HG03439 (cell line): ENCODE results near the gene PES1.
"Not testable (repeated sequence)": the region's sequence is repeated elsewhere in the genome, so short reads cannot be mapped to it uniquely, and the experiment has no call there.

Experiments
- ATAC-seq: cut with Tn5 transposase; IDR thresholded peaks from one replicate; pipeline ENCODE4 v1.9.1; 2021; ENCODE audit warnings: mild to moderate bottlenecking, moderate library complexity; ENCODE audit not compliant: unreplicated experiment

Gene PES1

DNA sequence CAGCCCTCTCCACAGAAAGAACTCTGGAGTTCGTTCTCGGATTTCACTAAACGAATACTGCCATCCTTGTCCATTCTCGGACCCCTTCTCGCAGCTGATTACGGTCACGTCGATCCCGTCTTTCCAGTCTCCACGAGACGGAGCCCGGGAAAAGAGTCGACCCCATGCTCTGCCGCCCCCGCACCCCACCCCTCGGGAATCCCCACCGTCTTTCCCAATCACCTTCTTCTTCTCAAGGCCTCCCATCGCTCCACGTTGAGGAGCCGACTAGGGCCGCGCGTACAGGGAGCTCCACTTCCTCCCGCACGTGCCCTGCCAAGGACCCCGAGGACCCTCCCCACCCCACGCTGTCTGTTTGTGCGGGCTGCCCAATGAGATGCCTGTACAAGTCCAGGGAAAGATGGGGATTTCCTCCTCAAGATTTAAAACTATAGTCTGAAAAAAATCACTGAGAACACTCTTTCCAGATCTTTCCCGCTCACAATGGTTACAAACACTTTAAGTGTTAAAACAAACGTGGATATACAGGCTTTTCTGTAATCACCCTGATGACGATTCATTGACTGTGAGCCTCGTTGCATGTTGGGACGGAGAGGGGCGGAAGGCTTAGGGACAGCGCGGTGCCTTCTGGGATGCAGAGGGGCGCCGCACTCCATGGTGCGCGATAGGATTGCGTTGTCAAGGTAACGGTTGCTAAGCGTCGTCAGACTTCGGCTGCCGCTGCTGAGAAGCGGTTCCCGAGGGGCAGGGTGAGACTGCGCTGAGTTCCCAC is at the start of gene PES1:
Gene PES1 (minus strand): TSS at position 323 of the 772 bp plus-strand sequence. CDS start 77 bp downstream, at position 246.
- ATAC-seq = peak; percentile 97

DNA sequence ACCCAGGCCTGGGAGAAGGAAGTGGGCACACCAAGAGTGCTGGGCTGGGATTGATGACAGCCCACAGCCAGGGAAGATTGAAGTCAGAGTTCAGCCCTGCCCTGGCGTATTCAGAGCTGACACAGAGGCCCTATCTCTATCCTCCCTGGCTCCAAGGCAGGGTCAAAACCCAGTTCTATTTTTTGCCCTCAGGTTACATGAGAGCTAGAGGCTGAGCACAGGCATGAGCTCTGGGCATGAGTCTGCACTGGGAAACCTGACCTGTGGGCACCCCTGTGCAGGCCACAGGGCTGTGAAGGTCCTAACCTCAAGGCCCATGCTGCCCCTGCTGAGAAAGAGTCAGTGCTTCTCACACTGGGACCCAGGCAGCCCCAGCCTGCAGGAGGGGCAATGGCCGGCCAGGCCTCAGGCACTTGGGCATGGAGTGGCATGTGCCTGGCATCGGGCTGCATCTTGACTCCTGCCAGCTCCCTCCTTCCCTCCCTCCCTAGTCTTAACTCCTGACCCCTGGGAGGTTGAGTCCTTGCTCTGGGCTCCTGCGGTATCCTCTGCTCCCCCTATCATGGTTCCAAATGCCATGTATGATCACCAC is 49.2 kb upstream of the PES1 start:
- no peak for ATAC-seq

DNA sequence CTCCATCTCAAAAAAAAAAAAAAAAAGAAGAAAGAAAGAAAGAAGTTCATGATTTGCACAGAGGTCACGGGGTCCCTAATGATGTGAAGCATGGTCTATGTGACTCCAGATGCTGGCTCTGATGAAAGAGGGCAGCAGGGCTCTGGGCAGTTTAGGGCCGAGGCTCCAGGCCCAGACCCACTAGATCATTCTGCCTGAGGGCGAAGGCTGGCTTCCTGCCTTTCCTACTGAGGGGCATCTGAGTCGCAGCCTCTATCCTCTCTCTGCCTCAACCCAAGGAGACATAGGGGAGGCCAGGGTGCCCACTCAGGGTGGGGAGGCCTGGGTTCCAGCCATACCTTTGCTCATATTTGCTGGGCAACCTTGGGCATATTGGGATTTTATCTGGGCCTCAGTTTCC is 48.7 kb upstream of the PES1 start:
- ATAC-seq = no peak

DNA sequence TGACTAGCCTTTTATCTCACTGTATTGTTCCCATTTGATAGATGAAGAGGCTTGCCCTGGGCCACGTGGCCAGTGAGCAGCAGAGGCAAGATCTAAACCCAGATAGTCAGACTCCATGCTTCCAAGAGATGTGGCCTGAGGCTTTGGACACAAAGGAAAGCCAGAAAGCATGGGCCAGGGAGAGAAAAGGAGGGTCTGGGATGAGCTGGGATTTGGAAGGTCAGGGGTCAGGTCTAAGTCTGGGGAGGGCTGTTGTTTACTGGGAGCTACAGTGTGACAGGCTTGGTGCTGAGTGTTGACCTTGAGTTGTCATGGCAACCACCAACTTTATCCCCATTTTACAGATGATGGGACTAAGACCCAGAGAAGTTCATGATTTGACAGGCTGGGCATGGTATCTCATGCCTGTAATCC is 46.0 kb upstream of the PES1 start:
- ATAC-seq = no peak

DNA sequence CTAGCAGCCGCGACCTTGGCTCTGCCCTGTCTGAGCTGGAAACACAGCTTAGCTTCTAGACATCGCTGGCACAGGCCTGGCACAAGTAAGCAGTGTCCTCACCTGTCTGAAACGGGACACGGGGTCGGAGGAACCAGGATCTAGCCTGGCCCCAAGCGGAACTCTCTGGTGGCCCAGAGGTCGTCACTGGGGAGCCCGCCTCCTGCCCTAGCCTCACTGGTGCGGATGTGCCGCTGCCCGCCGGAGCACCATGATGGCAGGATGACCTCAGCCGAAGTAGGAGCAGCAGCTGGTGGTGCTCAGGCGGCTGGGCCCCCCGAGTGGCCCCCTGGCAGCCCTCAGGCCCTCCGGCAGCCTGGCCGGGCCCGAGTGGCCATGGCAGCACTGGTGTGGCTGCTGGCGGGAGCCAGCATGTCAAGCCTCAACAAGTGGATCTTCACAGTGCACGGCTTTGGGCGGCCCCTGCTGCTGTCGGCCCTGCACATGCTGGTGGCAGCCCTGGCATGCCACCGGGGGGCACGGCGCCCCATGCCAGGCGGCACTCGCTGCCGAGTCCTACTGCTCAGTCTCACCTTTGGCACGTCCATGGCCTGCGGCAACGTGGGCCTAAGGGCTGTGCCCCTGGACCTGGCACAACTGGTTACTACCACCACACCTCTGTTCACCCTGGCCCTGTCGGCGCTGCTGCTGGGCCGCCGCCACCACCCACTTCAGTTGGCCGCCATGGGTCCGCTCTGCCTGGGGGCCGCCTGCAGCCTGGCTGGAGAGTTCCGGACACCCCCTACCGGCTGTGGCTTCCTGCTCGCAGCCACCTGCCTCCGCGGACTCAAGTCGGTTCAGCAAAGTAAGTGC is 44.7 kb upstream of the PES1 start:
- ATAC-seq = no peak

DNA sequence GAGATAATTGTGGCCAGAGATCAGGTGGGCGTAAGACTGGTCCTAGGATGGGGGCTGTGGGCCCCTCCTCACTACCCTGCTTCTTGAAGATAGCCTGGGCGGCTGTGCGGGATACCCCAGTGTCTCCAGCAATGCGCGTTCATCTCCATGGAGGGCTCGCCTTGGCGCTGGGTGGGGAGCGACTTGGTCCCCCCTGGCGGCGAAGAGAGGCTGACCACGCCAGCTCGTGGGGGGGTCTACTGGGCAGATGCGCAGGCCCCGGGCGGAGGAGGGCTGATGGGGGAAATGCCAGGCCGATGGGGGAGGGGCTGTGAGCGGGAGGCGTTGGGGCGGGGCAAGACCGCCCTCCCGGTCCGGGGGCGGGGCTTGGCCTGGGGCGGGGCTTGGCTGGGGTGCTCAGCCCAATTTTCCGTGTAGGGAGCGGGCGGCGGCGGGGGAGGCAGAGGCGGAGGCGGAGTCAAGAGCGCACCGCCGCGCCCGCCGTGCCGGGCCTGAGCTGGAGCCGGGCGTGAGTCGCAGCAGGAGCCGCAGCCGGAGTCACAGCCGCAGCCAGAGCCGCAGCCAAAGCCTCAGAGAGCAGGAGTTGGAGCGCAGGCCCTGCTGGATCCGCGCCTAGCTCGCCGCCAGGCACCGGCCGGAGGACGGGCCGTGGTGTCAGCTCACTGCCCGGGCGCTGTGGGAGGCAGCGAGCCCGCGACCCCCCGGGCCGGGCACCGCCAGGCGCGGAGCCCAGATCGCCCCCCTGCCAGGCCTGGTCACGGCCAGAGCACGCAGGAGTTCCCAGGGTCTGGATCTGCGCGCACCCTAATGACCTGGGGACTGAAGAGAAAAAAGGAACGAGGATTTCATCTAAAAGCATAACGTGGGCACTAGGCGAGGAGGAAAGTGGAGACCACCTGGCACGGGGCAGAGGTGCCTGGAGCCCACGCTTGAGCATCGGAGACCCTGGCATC is 43.8 kb upstream of the PES1 start, which contains the start of gene SLC35E4:
Gene SLC35E4 (plus strand): TSS at position 509 of the 953 bp plus-strand sequence. CDS start 670 bp downstream, outside the sequence.
- ATAC-seq = peak; percentile 61

DNA sequence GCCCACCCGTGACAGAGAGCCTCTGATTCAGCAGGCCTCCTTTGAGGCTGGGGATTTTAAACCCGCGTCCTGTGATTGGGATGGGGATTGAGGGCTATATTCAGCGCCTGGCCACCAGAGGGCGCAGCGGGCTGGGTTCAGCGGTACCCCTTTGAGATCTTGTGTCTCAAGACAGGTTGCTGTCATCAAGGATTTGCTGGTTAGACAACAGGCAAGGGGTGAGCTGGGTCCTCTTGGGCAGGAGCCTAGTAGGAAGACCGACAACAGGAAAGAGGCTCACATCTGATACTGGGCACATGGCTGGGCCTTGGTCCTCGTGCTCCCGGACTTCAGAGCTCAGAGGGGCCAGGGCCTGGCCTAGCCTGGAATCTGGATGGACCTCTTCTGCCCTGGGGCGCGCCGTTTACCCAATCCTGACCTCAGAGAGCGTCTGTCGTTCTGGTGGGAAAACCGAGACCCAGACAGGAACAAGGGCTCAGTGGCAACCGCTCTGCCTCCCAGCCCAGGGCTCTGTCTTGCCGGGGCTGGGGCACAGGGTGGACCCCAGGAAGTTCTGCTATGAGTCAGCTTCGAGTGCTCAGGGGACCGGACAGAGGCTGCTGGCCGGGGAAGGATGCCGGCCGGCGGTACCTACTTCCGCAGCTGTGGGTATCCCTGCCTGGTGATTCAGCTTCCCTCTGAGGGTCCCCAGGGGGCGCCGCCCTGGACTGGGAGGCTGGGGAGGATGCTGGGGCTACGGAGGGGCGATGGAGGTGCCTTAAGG is 42.9 kb upstream of the PES1 start:
- ATAC-seq = peak; percentile 51

DNA sequence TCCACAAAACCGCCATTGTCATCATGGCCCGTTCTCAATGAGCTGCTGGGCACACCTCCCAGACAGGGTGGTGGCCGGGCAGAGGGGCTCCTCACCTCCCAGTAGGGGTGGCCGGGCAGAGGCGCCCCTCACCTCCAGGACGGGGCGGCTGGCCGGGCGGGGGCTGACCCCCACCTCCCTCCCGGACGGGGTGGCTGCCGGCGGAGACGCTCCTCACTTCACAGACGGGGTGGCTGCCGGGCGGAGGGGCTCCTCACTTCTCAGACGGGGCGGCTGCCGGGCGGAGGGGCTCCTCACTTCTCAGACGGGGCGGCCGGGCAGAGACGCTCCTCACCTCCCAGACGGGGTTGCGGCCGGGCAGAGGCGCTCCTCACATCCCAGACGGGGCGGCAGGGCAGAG is 39.8 kb upstream of the PES1 start:
- ATAC-seq = not testable (repeated sequence)

DNA sequence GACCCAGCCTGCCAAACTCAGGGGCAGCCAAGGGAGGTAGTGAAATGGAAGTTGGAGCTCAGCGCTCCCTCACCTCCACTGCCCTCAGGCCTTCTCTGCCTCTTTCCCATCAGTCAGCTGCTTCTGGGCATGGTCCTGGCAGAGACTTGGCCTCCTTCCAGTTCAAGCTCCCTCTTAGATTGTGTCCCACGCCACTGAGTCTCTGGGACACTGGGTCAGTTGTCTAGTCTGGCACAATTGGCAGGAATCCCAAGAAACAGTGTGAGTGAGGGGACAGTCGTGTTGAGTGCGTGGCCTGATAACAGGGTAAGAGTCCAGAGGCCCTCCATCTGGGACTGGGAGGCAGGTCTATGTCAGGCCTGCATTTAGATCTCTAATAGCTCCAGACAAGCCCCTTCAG is 36.8 kb upstream of the PES1 start:
- no peak for ATAC-seq

DNA sequence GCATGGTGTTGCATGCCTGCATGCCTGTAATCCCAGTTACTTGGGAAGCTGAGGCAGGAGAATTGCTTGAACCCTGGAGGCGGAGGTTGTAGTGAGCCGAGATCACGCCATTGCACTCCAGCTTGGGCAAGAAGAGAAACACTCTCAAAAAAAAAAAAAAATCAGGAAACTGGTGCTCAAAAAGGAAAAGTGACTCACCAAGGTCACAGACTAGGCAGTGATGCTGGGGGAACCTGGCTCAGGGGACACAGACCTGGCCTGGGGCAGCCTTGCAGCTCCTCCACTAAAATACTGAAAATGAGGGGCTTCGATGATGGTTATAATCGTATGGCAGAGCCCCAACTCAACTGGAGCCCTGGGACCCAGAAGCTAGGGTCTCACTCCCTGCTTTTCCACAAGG is 35.8 kb upstream of the PES1 start:
- ATAC-seq = no peak

DNA sequence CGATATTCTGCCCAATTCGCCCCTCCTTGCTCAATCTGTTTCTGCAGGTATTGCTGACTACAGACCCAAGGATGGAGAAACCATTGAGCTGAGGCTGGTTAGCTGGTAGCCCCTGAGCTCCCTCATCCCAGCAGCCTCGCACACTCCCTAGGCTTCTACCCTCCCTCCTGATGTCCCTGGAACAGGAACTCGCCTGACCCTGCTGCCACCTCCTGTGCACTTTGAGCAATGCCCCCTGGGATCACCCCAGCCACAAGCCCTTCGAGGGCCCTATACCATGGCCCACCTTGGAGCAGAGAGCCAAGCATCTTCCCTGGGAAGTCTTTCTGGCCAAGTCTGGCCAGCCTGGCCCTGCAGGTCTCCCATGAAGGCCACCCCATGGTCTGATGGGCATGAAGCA is 34.7 kb upstream of the PES1 start:
- no peak for ATAC-seq

DNA sequence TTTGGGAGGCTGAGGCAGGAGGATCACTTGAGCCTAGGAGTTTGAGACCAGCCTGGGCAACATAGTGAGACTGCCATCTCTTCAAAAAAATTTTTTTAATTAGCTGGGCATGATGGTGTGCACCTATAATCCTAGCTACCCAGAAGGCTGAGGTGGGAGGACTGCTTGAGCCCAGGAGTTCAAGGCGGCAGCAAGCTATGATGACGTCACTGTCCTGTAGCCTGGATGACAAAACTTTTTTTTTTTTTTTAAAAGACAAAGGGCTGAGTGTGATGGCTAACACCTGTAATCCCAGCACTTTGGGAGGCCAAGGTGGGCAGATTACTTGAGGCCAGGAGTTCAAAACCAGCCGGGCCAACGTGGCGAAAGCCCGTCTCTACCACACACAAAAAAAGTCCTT is 28.2 kb upstream of the PES1 start:
- ATAC-seq = not testable (repeated sequence)

DNA sequence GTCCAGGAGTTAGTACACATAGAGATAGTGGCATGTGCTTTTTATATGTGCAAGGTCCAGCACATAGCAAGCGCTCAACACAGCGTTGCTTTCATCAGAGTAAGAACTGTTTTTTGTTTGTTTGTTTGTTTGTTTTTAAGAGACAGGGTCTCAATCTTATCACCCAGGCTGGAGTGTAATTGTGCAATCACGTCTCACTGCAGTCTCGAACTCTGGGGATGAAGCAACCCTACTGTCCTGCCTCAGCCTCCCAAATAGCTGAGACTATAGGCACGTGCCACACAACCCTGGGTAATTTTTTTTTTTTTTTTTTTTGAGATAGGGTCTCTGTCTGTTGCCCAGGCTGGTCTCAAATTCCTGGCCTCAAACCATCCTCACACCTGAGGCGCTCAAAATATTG is 26.1 kb upstream of the PES1 start:
- ATAC-seq = no peak

DNA sequence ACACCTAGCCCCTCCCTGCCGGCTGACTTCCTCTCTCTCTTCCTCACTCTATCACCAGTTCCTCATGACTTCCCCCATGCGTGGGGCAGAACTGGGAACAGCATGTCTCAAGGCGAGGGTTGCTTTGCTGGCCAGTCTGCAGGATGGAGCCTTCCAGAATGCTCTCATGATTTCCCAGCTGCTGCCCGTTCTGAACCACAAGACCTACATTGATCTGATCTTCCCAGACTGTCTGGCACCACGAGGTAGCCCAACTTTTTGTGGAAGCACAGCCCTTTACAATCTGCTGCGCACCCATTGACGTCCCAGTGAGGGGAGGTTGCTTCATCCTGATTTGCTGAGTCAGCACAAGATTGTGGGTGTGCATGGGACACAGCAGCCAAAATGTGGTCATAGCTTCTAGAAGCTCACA is 23.8 kb upstream of the PES1 start:
- no peak for ATAC-seq

DNA sequence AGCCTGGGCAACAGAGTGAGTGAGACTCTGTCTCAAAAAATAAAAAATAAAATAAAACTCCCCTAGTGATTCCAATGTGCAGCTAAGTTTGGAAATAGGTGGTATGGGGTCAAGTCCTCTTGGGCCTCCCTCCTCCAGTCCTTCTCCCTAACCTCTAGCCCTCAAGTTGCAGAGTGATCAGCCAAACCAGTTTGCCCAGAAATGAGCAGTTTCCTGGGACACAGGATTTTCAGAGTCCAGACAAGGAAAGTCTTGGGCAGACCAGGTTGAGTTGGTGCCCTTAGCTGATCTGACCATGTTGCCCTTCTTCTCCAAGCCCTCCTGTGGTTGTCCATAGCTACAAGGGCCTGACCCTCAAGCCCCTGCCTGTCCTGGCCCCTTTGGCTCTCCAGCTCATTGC is 23.2 kb upstream of the PES1 start:
- no peak for ATAC-seq

DNA sequence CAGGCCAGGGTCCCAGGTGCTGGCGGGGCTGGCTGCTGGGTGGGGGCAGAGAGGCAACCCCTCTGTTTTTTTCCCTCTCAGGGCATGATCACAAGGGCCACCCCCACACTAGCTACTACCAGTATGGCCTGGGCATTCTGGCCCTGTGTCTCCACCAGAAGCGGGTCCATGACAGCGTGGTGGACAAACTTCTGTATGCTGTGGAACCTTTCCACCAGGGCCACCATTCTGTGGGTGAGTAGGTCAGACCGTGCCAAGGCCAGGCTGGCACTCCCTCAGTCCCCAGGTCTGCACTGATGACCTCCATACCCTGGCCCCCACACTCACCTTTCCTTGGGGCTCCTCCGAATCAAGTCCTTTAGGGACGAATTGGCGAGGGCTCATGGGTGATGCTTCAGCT is 22.6 kb upstream of the PES1 start:
- ATAC-seq = no peak

DNA sequence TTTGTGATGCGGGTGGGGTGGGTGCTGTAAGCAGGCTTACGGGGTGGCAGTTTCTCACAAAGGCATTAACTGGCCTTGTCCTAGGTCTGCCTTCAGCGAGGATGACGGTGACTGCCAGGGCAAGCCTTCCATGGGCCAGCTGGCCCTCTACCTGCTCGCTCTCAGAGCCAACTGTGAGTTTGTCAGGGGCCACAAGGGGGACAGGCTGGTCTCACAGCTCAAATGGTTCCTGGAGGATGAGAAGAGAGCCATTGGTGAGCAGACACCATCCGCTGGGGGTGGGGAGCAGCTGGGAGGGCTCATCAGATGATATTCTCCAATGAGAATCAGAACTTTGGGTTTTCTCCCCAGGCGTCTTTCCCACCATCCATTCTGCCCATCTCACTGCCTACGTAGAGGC is 21.1 kb upstream of the PES1 start:
- ATAC-seq = no peak

DNA sequence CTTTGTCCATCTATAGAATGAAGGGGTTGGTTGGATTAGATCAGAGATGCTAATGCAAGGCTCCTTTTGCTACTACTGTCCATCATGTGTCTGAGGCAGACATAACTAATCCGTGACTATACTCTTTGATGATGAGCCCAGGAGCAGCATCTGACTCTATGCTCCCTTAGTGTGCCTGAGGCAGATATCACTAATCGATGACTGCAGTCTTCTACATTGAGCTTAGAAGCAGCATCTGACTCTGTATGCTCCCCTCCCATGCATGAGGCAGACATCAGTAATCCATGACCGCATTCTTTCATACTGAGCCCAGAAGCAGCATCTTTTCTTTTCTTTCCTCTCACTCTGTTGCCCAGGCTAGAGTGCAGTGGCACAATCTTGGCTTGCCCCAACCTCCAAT is 19.5 kb upstream of the PES1 start:
- no peak for ATAC-seq

DNA sequence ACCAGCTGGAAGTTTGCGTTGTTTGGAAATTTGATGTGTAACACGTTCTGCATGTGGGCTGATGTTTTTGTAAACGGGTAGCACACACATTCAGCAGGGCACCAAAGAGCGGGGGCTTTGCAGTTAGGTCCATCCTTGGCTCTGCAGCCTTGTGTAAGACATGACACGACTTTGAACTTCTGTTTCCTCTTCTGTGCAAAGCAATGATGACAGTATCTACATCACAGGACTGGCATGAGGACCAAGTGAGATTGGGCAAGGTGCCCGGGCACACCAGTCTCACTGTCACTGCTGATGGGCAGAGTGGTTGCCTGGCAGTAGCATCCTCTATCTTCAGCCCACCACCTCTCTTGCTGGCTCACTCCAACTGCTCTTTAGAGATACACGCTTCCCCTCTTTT is 18.6 kb upstream of the PES1 start:
- no peak for ATAC-seq
